ENCODE data around the gene LAMA2.

LAMA2 gene

GRCh38 chr6:129029778-129030177 lies 146.8 kb downstream of the LAMA2 start:
- no peaks in the 10 kb centered on the region for H3K9me2 ChIP-seq (replicated peaks; ENCODE audit: low read depth, low read length)
- no peak overlapping the region for H2AFZ ChIP-seq (ENCODE audit: low read length)
- no peak overlapping the region for H3K4me3 ChIP-seq (ENCODE audit: low read length, poor library complexity, severe bottlenecking)
- H4K20me1 ChIP-seq (ENCODE audit: insufficient read depth, low read length, poor library complexity, severe bottlenecking) = no peaks in the 10 kb centered on the region
- no peak overlapping the region for H3K4me2 ChIP-seq (ENCODE audit: low read depth, low read length, poor library complexity, severe bottlenecking)
- H3K27me3 ChIP-seq (ENCODE audit: insufficient read depth, low read length, poor library complexity, severe bottlenecking) = no peaks in the 10 kb centered on the region
- H3K9me3 ChIP-seq (ENCODE audit: insufficient read depth, low read depth, low read length) = no peaks in the 10 kb centered on the region
- no peak for TF ChIP-seq EZH2phosphoT487 (IDR thresholded peaks at IDR 0.05; ENCODE audit: borderline replicate concordance)
- no peak for TF ChIP-seq CTCF (conservative IDR thresholded peaks at IDR 0.05; ENCODE audit: low read length)
- no peak overlapping the region for H3K9ac ChIP-seq (ENCODE audit: low read depth, low read length, poor library complexity, severe bottlenecking)
- H3K79me2 ChIP-seq (ENCODE audit: insufficient read depth, low read length) = no peaks in the 10 kb centered on the region
- no peaks in the 10 kb centered on the region for H3K36me3 ChIP-seq (ENCODE audit: insufficient read depth, low read length)
- no peaks in the 10 kb centered on the region for H3K4me1 ChIP-seq (ENCODE audit: insufficient read depth, low read length, poor library complexity, severe bottlenecking)
- no peaks in the 10 kb centered on the region for H3F3A ChIP-seq (ENCODE audit: low read depth)

- Histone ChIP-seq H3K36me3 (ENCODE audit: insufficient read depth, low read length) (no peaks in the 10 kb centered on the region), H4K20me1 (ENCODE audit: insufficient read depth, low read length, poor library complexity, severe bottlenecking) (no peaks in the 10 kb centered on the region), H3F3A (ENCODE audit: low read depth) (no peaks in the 10 kb centered on the region), H3K79me2 (ENCODE audit: insufficient read depth, low read length) (no peaks in the 10 kb centered on the region), H3K9ac (ENCODE audit: low read depth, low read length, poor library complexity, severe bottlenecking) (no peak overlapping the region), H3K4me3 (ENCODE audit: low read length, poor library complexity, severe bottlenecking) (no peak overlapping the region), H3K4me2 (ENCODE audit: low read depth, low read length, poor library complexity, severe bottlenecking) (no peak overlapping the region), H3K27me3 (ENCODE audit: insufficient read depth, low read length, poor library complexity, severe bottlenecking) (no peaks in the 10 kb centered on the region), H3K9me3 (ENCODE audit: insufficient read depth, low read depth, low read length) (no peaks in the 10 kb centered on the region), H3K9me2 (replicated peaks; ENCODE audit: low read depth, low read length) (no peaks in the 10 kb centered on the region), H3K4me1 (ENCODE audit: insufficient read depth, low read length, poor library complexity, severe bottlenecking) (no peaks in the 10 kb centered on the region), H2AFZ (ENCODE audit: low read length) (no peak overlapping the region)
- TF ChIP-seq EZH2phosphoT487 (IDR thresholded peaks at IDR 0.05; ENCODE audit: borderline replicate concordance) (no peak), CTCF (conservative IDR thresholded peaks at IDR 0.05; ENCODE audit: low read length) (no peak)
Measured at GRCh38 chr6:129030215-129030614, 147.3 kb downstream of the LAMA2 start.

DNA sequence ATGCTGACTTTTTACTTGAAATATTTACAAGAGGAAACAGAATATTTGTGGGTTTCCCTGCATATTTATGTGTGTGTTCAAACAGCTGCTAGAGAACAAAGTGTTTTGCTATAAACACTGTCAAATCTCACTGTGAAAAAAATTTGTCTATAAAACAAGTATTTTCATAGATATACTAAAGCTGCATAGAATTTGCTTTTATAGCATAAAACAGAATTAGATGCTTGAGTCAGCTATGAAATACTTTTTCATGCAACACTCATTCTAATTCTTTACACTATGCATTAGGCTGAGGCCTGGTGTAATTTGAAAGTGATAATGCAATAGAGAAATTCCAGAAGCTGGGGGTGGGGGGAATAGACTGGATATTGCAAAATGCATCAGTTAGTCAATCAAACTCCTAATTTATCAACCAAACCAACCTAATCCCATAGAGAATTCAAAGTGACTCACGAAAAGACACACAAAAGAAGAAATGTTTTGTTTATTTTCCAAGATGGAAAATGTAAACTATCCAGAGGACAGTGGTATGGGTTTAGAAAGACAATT lies 148.2 kb downstream of the LAMA2 start:
- no peak overlapping the region for H3K9ac ChIP-seq (ENCODE audit: low read depth, low read length, poor library complexity, severe bottlenecking)
- no peak overlapping the region for H2AFZ ChIP-seq (ENCODE audit: low read length)

More for the DNA sequence above, 148.2 kb downstream of the LAMA2 start:
- no peak overlapping the region for H3K4me2 ChIP-seq (ENCODE audit: low read depth, low read length, poor library complexity, severe bottlenecking)
- no peak overlapping the region for H3K4me3 ChIP-seq (ENCODE audit: low read length, poor library complexity, severe bottlenecking)
- H3K27me3 ChIP-seq (ENCODE audit: insufficient read depth, low read length, poor library complexity, severe bottlenecking) = no peaks in the 10 kb centered on the region
- H4K20me1 ChIP-seq (ENCODE audit: insufficient read depth, low read length, poor library complexity, severe bottlenecking) = no peaks in the 10 kb centered on the region
- no peaks in the 10 kb centered on the region for H3K4me1 ChIP-seq (ENCODE audit: insufficient read depth, low read length, poor library complexity, severe bottlenecking)
- TF ChIP-seq EZH2phosphoT487 (IDR thresholded peaks at IDR 0.05; ENCODE audit: borderline replicate concordance) = no peak
- TF ChIP-seq CTCF (conservative IDR thresholded peaks at IDR 0.05; ENCODE audit: low read length) = no peak
- H3F3A ChIP-seq (ENCODE audit: low read depth) = no peaks in the 10 kb centered on the region
- H3K9me3 ChIP-seq (ENCODE audit: insufficient read depth, low read depth, low read length) = no peaks in the 10 kb centered on the region
- no peaks in the 10 kb centered on the region for H3K9me2 ChIP-seq (replicated peaks; ENCODE audit: low read depth, low read length)
- no peaks in the 10 kb centered on the region for H3K79me2 ChIP-seq (ENCODE audit: insufficient read depth, low read length)
- no peaks in the 10 kb centered on the region for H3K36me3 ChIP-seq (ENCODE audit: insufficient read depth, low read length)
